C4-2B (cell line): ENCODE data around the gene C2CD5.

Experiments
- ZFX ChIP-seq: fragments of 450-650 bp; IDR thresholded peaks from 2 replicates; pipeline ENCODE4 v1.6.1; 2017
- TF ChIP-seq, protein P1 (sequence below): fragments of 450-650 bp; conservative IDR thresholded peaks from 2 replicates; pipeline ENCODE4 v1.5.1; 2017; ENCODE audit warnings: mild to moderate bottlenecking

DNA sequence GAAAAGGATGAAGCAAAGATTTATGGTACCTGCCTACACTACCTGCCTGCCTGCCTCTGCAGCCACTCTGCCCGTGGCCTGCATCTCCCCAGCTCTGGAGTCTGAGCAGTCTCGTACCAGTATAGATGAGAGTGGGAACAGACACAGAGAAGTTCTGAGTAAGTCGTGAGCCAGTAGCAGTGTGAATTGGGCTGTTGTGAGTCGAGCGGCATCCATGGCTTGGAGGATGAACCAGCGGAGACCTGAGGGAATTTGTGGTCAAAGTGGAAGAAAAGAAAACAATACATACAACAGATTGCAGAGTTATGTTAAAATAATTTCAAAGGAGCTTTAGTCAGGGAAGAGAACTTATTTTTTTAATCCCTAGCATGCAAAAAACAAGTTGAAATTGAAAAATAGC is 25.3 kb downstream of the C2CD5 start:
- TF ChIP-seq, protein P1, sequence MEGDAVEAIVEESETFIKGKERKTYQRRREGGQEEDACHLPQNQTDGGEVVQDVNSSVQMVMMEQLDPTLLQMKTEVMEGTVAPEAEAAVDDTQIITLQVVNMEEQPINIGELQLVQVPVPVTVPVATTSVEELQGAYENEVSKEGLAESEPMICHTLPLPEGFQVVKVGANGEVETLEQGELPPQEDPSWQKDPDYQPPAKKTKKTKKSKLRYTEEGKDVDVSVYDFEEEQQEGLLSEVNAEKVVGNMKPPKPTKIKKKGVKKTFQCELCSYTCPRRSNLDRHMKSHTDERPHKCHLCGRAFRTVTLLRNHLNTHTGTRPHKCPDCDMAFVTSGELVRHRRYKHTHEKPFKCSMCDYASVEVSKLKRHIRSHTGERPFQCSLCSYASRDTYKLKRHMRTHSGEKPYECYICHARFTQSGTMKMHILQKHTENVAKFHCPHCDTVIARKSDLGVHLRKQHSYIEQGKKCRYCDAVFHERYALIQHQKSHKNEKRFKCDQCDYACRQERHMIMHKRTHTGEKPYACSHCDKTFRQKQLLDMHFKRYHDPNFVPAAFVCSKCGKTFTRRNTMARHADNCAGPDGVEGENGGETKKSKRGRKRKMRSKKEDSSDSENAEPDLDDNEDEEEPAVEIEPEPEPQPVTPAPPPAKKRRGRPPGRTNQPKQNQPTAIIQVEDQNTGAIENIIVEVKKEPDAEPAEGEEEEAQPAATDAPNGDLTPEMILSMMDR = no peak
- no peak for TF ChIP-seq ZFX
